IPS-11a (cell line): ENCODE measurements around the gene WEE1.

ENCODE experiments used
- H3K4me3 ChIP-seq: one replicate; pipeline ENCODE4 v1.5.1; 2013; ENCODE audit warnings: low read depth, low read length, control low read depth

WEE1 gene

GRCh38 chr11:9565822-9566560, 7.5 kb upstream of the WEE1 start:
- no peak overlapping the region for H3K4me3 ChIP-seq

- no peak overlapping the region for H3K4me3 ChIP-seq
These were observed 6.9 kb upstream of the WEE1 start for GRCh38 chr11:9566561-9567063.

- no peak overlapping the region for H3K4me3 ChIP-seq
These were observed 6.1 kb upstream of the WEE1 start for GRCh38 chr11:9567401-9567800.

- no peak overlapping the region for H3K4me3 ChIP-seq
These were observed 5.2 kb upstream of the WEE1 start for GRCh38 chr11:9568161-9568853.

GRCh38 chr11:9568854-9569587, 4.4 kb upstream of the WEE1 start:
- no peak overlapping the region for H3K4me3 ChIP-seq

- H3K4me3 ChIP-seq, result no peak overlapping the region
These were observed 3.8 kb upstream of the WEE1 start for GRCh38 chr11:9569588-9570164.

GRCh38 chr11:9570313-9571025, 3.0 kb upstream of the WEE1 start:
- no peak overlapping the region for H3K4me3 ChIP-seq

- H3K4me3 ChIP-seq, result no peak overlapping the region
These were observed 2.3 kb upstream of the WEE1 start for GRCh38 chr11:9571071-9571762.

- H3K4me3 ChIP-seq, result no peak overlapping the region
These were observed 1.7 kb upstream of the WEE1 start for GRCh38 chr11:9571763-9572115.

GRCh38 chr11:9573775-9574621, 528 bp downstream of the WEE1 start:
- H3K4me3 ChIP-seq, result peak overlapping the region; percentile 95

- H3K4me3 ChIP-seq, result peak overlapping the region; percentile 95
These were observed 1.3 kb downstream of the WEE1 start for GRCh38 chr11:9574622-9575259.

- peak overlapping the region; percentile 95 for H3K4me3 ChIP-seq
These were observed 2.1 kb downstream of the WEE1 start for GRCh38 chr11:9575260-9576240.

- H3K4me3 ChIP-seq, result peak overlapping the region; percentile 95
These were observed 3.4 kb downstream of the WEE1 start for GRCh38 chr11:9576701-9577381.

- H3K4me3 ChIP-seq, result no peak overlapping the region
These were observed 4.1 kb downstream of the WEE1 start for GRCh38 chr11:9577556-9577955.

- H3K4me3 ChIP-seq, result no peak overlapping the region
These were observed 7.4 kb downstream of the WEE1 start for GRCh38 chr11:9580894-9581293.

GRCh38 chr11:9581556-9582161, 8.2 kb downstream of the WEE1 start:
- H3K4me3 ChIP-seq, result no peak overlapping the region

GRCh38 chr11:9590717-9591116, 17.2 kb downstream of the WEE1 start:
- H3K4me3 ChIP-seq, result no peak overlapping the region
